Brain microvascular endothelial cell (primary cell): ENCODE results near the gene ZNF362.

Experiments
- DNase-seq: peaks from one replicate; pipeline ENCODE4 v3.0.0-alpha.2; 2020
- H3K27ac ChIP-seq: fragments of 250-450 bp; sonication (Bioruptor Pico); 2 replicates; pipeline ENCODE4 v1.5.1; 2020; ENCODE audit warnings: mild to moderate bottlenecking, moderate library complexity
- H3K27me3 ChIP-seq: fragments of 250-450 bp; sonication (Bioruptor Pico); replicated peaks from 2 replicates; pipeline ENCODE4 v1.5.1; 2020; ENCODE audit warnings: mild to moderate bottlenecking
- H3K36me3 ChIP-seq: fragments of 250-450 bp; sonication (Bioruptor Pico); replicated peaks from 2 replicates; pipeline ENCODE4 v1.5.1; 2020; ENCODE audit warnings: mild to moderate bottlenecking
- H3K4me3 ChIP-seq: 2 replicates; pipeline ENCODE4 v1.5.1; 2011; ENCODE audit warnings: low read depth, mild to moderate bottlenecking, control low read depth, low read length, moderate library complexity
- CTCF ChIP-seq: IDR thresholded peaks from 2 replicates; pipeline ENCODE4 v1.5.1; 2011; ENCODE audit warnings: low read depth, mild to moderate bottlenecking, moderate library complexity, low read length, control low read depth, inconsistent platforms; ENCODE audit errors: missing control alignments
- in situ Hi-C: cut with HindIII; loops from 2 replicates; pipeline ENCODE4 v1.10.0; 2017; ENCODE audit warnings: low sequenced_read_pairs, low pct_ligation_motif_present

The ZNF362 gene

GRCh38 chr1:33334081-33334552 is 77.8 kb downstream of the ZNF362 start:
- Histone ChIP-seq H3K4me3 (no peak overlapping the region), H3K27ac (peak overlapping the region; percentile 36), H3K27me3 (no peaks in the 10 kb centered on the region), H3K36me3 (peaks cover 62% of the 10 kb centered on the region)
- no peak for DNase-seq
- TF ChIP-seq CTCF: no peak
- in situ Hi-C loops: no loop called here

GRCh38 chr1:33335020-33335419 is 78.7 kb downstream of the ZNF362 start:
- no peak for DNase-seq
- in situ Hi-C loops: no loop called here
- no peak for TF ChIP-seq CTCF
- H3K4me3 ChIP-seq: no peak overlapping the region
- peaks cover 57% of the 10 kb centered on the region for H3K36me3 ChIP-seq
- peak overlapping the region; percentile 36 for H3K27ac ChIP-seq
- no peaks in the 10 kb centered on the region for H3K27me3 ChIP-seq

- in situ Hi-C loops: no loop called here
- Histone ChIP-seq H3K36me3 (peaks cover 52% of the 10 kb centered on the region), H3K27ac (peak overlapping the region; percentile 16)
These were observed 80.3 kb downstream of the ZNF362 start for GRCh38 chr1:33336580-33336979.

GRCh38 chr1:33337441-33337840 is 81.1 kb downstream of the ZNF362 start:
- H3K36me3 ChIP-seq: peaks cover 49% of the 10 kb centered on the region
- no peaks in the 10 kb centered on the region for H3K27me3 ChIP-seq
- in situ Hi-C loops: no loop called here
- H3K27ac ChIP-seq: peak overlapping the region; percentile 85
- no peak for TF ChIP-seq CTCF
- no peak for DNase-seq
- H3K4me3 ChIP-seq: no peak overlapping the region

More at GRCh38 chr1:33336580-33336979, 80.3 kb downstream of the ZNF362 start:
- no peak for DNase-seq
- H3K27me3 ChIP-seq: no peaks in the 10 kb centered on the region
- H3K4me3 ChIP-seq: no peak overlapping the region
- no peak for TF ChIP-seq CTCF

- H3K36me3 ChIP-seq: peaks cover 49% of the 10 kb centered on the region
- no peak for DNase-seq
- in situ Hi-C loops: no loop called here
- TF ChIP-seq CTCF: no peak
- H3K27me3 ChIP-seq: no peaks in the 10 kb centered on the region
- peak overlapping the region; percentile 85 for H3K27ac ChIP-seq
- H3K4me3 ChIP-seq: no peak overlapping the region
These were observed 81.8 kb downstream of the ZNF362 start for GRCh38 chr1:33338048-33338439.

GRCh38 chr1:33338440-33339211 is 82.3 kb downstream of the ZNF362 start:
- peak; percentile 78 for DNase-seq
- peak overlapping the region; percentile 85 for H3K27ac ChIP-seq
- in situ Hi-C loops: no loop called here
- no peaks in the 10 kb centered on the region for H3K27me3 ChIP-seq
- peaks cover 47% of the 10 kb centered on the region for H3K36me3 ChIP-seq
- TF ChIP-seq CTCF: no peak
- H3K4me3 ChIP-seq: no peak overlapping the region
